ENCODE data around the gene HIPK2. TPM values are rescaled to one million over a fixed set of nuclear protein-coding genes. Genes with fewer than 3 reads are reported as not detected.
A peak's percentile ranks its signal among the peaks of the same experiment; 100 is the strongest.

Gene HIPK2
- polyA plus RNA-seq, 4 donors = 69.7 to 110 (median 89.1) TPM

DNA sequence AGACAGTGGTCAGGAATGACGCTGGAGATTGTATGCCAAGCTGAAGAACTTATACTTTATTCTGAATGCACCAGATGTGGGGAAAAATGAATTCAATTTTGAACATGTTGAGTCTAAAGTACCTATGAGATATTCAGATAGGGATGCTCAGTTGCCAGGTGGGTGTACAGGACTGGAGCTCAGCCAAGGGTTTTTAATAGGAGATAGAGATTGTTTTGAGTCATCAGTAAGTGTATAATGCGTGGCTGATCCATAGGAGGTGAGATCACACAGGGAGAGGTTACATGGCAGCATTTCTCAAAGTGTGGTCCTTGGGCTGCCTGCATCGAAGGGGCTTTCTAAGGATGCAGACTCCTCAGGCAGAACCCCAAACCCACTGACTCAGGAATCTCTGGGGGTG lies 6.8 kb upstream of the HIPK2 start:
- no peak for DNase-seq (ENCODE audit: low read depth in 4 of 4, low spot score in 2 of 4)

DNA sequence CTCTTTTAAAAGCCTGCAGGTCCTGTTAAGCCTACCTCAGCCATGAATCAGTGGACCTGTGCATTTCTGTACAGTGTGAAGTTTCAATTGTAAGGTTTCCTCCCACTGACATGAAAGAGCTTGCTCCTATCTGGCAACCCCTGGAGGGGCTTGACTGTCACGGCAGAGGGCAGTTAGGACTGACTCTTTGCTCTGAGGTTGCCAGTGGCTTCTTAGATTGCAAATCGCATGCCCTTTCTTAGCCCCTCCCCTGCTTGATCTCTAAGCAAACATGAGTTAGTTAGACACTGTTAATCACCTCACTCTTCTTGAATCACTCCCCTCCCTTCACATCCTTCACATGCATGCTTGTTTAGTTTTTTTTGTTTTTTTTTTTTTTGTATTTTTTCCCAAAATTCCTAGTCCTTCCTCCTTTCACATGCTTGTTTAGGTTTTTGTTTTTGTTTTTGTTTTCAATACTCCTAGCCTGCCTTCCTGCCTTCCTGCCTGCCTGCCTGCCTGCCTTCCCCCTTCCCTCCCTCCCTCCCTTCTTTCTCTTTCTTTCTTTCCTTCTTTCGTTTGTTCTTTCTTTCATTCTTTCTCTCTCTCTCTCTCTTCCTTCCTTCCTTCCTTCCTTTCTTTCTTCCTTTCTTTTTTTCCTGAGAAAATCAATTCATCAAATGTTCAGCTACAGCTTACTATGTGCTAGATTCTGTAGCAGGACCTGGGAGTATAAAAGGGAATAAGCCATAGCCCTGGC lies 6.0 kb upstream of the HIPK2 start:
- no peak for DNase-seq (ENCODE audit: low read depth in 4 of 4, low spot score in 2 of 4)

DNA sequence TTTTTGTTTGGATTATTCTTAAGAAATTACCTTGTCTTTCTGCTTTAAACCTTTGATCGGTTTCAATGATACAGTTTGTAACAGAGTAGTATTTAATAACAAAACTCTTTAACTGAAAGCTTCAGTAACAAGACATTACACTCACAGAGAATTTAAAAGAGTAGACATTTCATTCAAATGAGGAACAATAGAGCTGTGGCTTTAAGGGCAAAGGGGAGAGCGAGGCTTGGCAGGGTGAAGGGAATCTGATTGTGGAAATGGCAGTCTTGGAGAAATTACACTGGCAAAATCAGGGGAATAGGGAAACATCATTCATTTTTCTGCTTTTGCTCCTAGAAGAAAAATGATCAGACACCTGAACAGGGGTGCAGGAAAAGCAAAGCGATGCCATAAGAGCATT lies 5.1 kb upstream of the HIPK2 start:
- DNase-seq (ENCODE audit: low read depth in 4 of 4, low spot score in 2 of 4) = no peak

DNA sequence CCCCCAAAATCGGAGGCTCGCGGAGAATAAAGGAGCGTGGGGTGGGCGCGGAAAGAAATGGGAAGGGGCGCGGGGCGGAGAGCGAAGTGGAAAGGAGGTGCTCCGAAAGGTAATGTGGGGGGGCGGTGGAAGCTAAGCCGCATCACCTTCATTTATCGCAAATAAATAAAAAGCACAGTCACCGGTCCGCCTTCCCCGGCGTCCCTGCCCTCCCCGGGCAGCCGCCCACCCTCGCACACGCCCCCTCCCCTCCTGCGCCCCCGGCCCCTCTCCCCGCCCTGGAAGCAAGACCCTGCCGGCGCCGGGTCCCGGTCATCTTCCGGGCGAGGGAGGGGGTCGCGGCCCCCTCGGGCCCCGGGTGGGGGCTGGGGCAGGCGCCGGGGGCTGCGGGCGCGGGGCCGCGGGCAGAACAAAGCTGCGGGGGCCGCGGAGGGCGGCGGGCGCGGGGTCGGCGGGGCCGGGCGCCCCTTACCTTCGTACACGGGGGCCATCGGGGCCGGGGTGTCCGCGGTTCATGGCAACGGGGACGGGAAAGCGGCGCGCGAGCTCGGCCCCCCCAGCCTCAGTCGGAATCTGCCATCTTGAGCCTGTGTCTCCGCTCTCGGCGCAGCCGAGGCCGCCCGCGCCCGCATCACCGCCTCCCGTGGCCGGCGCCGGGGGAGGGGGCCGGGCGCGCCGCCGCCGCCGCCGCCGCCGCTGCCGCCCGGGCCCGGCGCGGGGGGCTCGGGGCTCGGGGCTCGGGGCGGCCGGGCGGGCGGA lies 486 bp downstream of the HIPK2 start:
- peak in 1 of 4 donors; percentile 20 for DNase-seq (ENCODE audit: low read depth in 4 of 4, low spot score in 2 of 4)

DNA sequence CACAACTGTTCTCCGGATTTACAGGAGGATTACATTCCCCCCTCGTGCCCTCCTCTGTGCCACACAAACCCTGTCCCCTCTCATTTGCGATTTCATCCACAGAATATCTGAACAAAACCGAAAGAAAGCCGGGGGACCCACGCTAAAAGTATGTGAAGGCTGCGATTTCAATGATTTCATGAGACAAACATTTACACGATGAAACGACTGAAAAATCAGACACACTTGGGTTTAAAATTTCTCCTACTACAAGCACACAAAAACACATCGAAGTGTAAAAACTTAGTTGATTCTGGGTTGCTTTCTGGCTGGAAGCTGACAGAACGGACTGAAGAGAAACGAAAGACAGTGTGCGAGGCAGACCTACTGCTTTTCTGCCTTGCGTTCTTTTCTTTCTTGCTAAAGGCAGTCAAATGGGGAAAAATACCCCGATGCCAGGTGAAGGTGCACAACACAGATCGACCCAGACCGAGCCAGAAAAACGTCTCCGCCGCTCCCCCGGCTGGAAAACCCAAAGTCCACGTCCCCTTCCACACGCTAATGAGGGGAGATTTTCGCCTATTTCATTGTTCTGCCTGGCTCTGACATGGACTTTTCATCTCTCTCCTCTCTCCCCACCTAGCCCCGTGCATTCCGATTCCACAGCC lies 1.2 kb downstream of the HIPK2 start:
- DNase-seq (ENCODE audit: low read depth in 4 of 4, low spot score in 2 of 4) = peak in 1 of 4 donors; percentile 38

DNA sequence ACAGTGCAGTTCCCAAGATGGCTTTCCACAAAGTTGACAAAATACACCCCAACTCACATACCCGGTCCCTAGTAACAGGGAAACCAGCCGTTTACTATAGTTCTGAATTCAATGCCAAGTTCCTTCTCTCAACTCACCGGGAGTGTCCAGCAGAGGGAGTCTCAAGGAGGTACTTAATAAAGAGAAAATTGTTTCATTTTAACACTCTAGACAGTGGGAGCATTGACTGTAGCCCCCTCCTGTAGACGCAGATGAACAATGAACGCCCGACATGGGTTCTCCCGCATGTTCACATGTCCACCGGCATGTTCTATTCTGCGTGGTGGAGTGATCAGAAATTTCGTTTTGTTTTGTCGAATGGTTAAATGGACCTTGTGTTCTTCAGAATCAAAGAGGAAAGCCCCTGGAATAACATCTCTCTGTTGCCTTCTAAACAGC lies 1.9 kb downstream of the HIPK2 start:
- DNase-seq (ENCODE audit: low read depth in 4 of 4, low spot score in 2 of 4) = peak in 3 of 4 donors; percentile 67 to 83 (median 74)

DNA sequence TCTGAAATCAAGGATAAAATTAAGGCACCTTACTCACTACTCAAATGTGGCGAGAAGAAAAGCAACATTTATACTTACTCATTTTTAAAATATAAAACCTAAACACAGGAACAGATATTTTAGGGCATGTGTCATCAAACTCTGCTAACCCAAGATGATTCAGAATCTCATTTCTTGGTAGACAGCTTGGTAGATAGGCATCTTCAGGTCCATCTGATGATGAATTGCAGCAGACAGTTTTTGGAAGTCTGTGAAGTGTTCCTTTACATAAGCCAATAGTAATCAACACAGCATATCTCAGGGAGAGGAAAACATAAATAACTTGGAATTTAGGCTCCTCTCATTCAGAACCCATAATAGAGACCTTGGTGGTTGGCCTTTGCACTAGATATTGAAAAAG lies 3.4 kb downstream of the HIPK2 start:
- no peak for DNase-seq (ENCODE audit: low read depth in 4 of 4, low spot score in 2 of 4)

DNA sequence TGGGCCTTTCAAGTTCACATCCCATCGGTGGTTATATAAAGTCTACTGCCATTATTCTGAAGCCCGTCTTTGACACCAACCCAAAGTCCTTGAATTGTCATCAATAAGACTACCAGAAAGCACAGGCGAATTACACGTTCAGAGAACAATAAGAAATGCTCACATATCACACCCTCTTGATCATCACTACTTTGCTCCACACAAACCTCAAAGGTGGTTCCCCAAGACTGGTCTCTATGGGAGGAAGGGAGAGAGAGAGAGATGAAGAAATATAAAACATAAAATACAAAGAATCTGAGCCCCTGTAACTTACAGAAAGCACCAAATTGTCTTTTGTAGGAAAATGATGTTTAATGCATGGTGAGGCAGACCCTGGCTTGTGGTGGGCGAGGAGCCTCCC lies 4.4 kb downstream of the HIPK2 start:
- DNase-seq (ENCODE audit: low read depth in 4 of 4, low spot score in 2 of 4) = no peak

DNA sequence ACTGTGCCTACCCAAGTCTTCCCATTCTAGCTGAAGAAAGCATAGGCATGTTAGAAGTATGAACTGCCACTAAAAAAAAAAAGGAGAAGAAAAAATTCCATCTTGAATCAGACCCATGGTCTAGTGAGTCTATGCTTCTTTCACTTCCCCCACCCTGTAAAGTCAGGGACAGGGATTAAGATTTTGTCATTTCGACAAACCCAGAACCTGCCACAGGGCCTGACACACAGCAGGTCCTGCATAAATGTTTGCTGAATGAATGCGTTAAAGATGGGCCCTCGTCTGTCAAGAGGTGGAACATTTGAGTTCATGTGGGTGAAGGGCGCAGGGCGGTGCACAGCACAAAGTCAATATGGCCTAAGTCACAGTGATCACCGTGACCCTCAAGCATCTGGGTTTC lies 4.9 kb downstream of the HIPK2 start:
- no peak for DNase-seq (ENCODE audit: low read depth in 4 of 4, low spot score in 2 of 4)

DNA sequence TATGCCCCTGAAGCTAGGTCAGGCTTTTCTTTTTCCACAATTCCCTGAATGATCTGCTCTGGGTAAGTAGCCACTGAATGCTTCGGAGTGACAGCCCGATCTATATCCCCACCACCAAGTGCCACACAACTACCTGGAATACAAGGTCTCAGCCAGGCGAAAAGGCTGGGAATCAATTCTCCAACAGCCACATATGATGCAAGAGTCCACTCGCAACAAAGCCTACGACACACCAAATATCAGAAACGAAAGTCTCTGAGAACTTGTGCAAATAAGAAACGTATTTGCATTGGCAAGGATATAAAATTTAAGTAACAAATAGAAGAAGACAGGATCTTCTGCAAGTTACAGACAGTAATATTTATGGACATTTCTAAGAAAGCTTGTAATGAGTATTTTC lies 5.7 kb downstream of the HIPK2 start:
- no peak for DNase-seq (ENCODE audit: low read depth in 4 of 4, low spot score in 2 of 4)

DNA sequence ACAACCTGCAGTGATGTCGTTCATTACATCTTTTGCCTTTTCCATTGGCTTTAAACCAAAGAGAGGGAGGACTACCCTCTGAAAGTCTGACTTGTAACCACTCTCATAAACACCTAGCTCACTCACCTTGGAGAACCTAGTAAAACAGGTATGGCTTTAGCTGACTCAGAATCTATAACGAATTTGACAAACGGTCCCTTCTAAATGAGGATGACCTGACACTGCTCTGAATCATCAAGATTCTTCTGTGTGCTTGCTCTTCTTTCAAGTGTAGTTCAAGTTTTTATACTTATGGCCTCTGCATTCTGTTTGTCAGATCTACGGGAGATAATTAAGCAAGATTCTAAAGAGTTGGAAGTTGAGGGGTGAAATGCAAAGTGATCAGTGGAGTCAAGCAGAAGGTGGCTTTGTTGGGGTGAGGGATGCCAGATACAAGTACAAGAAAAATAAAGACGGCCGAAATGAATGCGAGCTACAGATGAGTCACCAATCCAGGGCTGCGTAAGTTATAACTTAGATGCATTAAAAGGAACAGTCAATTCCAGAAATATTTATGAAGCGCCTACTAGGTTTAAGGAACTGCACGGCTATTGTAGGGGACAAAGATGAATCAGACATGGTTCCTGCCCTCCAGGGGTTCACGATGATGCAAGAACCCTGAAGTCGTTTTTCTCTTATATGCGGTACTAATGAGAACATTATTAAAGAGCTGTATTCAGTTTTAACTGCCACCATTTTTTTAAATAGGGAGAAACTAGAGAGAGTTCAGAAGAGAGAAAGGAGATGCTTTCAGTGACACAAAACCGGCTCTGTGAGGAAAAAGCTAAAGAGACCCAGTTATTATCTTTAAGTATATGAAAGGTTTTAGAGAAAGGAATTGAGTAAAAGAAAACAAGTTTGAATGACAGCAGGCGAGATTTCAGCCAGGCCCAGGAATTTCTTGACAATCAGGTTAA lies 6.5 kb downstream of the HIPK2 start:
- no peak for DNase-seq (ENCODE audit: low read depth in 4 of 4, low spot score in 2 of 4)

DNA sequence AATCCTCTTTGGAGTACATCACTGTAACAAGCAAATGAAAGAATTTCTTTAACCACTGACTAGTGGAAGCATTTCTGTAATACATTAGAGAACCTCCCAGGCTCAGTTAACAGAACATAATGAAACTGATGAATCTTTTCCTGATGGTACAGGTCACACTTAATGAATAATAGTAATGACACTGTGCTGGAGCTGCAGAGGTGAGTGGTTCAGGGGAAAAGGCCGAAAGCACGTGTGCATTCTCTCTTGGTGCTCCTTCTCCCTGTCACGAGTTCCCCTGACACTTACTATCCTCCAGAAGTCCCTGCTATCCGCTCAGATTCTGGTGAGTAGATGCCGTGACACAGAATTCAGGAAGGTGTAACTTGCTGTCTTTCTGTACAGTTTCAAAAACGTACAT lies 8.0 kb downstream of the HIPK2 start:
- no peak for DNase-seq (ENCODE audit: low read depth in 4 of 4, low spot score in 2 of 4)

DNA sequence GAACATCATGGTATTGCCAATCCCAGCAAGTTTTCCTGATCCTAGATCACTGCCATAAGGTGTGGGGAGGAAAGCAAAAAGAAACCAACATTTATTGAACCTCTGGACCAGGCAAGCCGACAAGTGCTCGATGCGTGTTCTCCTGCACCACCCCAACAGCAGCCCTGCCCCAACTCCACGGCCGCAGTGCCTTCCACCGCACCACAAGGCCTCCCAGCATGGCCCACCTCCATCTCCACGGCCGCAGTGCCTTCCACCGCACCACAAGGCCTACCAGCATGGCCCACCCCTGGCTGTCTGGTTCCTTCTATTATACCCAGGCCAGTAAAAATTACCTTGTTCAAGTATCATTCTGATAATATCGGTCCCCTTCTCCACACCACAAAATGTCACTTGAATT lies 8.7 kb downstream of the HIPK2 start:
- DNase-seq (ENCODE audit: low read depth in 4 of 4, low spot score in 2 of 4) = no peak

DNA sequence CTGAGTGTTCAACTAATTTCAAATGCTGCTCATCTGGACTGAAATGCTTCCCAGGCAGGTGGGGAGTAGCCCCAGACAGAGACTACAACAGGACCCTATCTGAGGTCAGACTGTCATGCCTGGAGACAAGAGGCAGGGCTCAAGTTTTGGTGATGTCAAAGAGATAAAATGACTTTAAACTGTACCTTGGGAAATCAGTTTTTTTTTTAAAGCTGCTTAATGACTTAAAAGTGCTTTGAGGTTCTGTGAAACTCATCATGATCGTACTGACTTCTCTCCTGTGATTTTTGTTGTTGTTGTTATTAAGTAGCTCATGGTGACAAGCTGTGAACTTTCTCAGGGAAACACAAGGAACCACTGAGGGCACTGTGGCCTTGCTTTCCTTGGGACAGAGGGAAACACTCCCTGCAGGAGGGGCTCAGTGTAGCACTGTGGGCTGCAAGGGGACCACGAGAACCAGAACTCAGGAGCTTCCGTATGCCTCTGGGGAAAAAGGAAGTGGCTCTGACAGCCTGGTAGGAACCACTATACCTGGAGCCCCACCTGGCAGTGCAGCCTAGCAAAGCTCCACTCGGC lies 9.5 kb downstream of the HIPK2 start:
- DNase-seq (ENCODE audit: low read depth in 4 of 4, low spot score in 2 of 4) = no peak

DNA sequence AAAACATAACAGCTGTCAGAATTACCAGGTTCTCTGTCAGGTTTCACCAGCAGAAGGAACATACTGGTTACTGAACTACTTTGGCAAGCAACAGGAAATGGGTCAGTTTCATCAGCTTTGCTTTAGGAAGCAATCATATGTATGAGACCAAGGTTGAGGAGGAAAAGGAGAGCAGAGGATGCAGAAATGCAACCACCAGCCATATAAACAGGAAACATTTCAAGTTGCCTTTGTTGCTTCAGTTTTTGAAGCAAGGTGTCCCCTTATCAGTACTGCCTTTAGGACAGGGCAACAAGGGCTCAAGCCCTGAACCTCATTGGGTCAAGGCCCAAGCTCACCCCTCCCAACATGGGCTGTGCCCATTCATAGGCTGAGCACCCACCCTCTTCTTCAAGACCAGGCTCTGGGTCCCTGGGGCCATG lies 10.2 kb downstream of the HIPK2 start:
- DNase-seq (ENCODE audit: low read depth in 4 of 4, low spot score in 2 of 4) = no peak

DNA sequence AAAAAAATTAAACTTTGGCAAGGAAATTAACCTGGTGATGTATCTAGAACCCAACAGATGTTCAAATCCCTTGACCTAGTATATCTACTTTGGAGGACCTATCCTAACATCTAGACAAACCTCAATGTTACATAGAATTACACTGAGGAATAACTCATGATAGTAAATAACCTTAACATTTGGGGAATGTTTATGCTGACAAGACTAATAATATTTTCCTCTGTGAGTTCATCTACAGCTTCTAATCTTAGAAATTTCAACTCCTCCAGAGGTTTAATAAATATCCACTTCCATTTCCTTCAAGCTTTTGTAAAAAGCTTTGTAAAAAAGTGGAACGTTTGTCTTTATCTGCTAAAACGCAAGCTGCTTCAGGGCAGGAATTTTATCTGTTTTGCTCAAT lies 12.7 kb downstream of the HIPK2 start:
- no peak for DNase-seq (ENCODE audit: low read depth in 4 of 4, low spot score in 2 of 4)

DNA sequence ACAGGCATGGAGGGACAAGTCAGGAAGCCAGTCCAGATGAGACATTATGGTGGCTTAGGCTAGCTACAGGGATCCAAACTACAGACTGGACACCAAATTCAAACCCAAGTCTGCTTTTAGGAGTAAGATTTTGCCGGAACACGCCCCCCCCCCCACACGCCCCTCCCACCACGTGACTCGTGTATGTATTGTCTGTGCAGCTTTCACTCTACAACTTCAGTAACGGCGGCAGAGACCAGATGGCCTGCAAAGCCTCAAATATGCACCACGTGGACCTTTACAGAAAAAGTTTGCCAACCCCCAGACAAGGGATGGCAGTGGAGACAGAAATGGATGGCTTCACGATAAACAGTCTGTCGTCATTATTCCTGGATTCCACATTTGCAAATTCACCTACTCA lies 14.5 kb downstream of the HIPK2 start:
- no peak for DNase-seq (ENCODE audit: low read depth in 4 of 4, low spot score in 2 of 4)

DNA sequence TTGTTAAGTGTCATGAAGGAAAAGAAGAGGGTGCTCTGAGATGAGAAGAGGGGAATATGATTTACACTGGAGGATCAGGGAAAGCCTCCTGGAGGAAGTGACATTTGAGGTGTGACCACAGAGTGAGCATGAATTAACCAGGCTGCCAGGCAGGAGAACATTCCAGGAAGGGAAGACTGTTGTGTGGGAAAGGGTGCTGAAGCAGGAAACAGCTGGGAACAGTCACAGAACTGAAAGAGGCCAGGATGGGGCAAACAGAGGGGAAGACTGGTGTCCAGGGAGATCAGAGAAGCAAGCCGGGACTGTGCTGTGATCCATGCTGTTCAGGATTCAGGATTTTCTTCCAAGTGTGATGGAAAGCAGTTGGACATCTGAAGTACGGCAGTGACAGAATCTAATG lies 14.9 kb downstream of the HIPK2 start:
- no peak for DNase-seq (ENCODE audit: low read depth in 4 of 4, low spot score in 2 of 4)

DNA sequence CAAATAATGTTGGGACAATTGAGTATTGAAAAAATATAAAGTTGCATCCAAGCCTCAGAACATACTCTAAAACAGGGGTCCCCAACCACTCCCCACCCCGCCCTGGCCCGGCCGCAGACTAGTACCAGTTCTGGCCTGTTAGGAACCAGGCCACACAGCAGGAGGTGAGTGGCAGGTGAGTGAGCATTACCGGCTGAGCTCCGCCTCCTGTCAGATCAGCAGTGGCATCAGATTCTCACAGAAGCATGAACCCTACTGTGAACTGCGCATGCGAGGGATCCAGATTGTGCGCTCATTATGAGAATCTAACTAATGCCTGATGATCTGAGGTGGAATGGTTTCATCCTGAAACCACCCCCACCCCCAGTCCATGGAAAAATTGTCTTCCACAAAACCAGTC lies 19.4 kb downstream of the HIPK2 start:
- no peak for DNase-seq (ENCODE audit: low read depth in 4 of 4, low spot score in 2 of 4)

DNA sequence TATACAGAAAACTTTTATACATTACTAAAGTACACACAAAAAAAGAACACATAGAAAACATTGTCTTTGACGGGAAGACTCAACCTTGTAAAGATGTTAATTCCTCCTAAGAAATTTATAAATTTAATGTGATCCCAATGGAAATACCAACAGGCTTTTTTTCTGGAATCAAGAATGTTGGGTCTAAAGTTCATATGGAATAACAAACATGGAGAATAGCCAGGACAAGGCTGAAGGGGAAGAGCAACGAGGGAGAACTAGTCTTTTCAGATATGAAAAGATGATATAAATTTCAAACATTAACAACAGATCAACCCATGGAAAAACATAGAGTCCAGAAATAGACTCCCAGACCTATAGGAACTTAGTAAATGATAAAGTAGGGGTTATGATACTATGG lies 19.8 kb downstream of the HIPK2 start:
- DNase-seq (ENCODE audit: low read depth in 4 of 4, low spot score in 2 of 4) = no peak

Measured in left renal cortex interstitium (tissue), 4 donors.